Pons (tissue), 1 donor: Measurements from ENCODE around the gene AATK.
"Not testable (repeated sequence)": the region's sequence is repeated elsewhere in the genome, so short reads cannot be mapped to it uniquely, and the experiment has no call there.

Experiments
- DNase-seq: peaks from one replicate; pipeline ENCODE4 v3.0.0-alpha.2; 2016; ENCODE audit warnings: low spot score

The AATK gene

GRCh38 chr17:81092518-81093095 is 73.4 kb downstream of the AATK start:
- no peak for DNase-seq

- no peak for DNase-seq
These were observed 74.1 kb downstream of the AATK start for GRCh38 chr17:81091774-81092517.

DNA sequence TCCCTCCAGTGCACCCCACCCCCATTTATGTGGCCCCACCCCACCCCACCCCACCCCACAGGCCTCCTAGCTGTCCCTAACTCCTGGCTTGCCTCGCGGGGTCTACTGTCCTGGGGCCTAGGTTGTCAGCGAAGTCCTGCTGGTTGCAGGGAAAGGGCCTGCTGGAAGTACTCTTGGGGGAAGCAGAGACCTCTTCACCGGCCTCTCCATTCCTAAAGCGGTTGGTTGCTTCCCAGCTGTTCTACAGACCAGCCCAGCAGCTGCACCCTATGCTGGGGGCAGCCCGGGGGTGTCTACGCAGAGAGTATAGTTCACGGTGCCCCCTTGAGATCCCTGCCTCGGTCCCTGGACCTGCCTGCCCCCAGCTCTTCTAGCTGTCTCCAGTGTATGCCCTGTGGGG is 74.9 kb downstream of the AATK start:
- DNase-seq, result no peak

GRCh38 chr17:81090361-81091136 is 75.5 kb downstream of the AATK start:
- DNase-seq, result no peak

DNA sequence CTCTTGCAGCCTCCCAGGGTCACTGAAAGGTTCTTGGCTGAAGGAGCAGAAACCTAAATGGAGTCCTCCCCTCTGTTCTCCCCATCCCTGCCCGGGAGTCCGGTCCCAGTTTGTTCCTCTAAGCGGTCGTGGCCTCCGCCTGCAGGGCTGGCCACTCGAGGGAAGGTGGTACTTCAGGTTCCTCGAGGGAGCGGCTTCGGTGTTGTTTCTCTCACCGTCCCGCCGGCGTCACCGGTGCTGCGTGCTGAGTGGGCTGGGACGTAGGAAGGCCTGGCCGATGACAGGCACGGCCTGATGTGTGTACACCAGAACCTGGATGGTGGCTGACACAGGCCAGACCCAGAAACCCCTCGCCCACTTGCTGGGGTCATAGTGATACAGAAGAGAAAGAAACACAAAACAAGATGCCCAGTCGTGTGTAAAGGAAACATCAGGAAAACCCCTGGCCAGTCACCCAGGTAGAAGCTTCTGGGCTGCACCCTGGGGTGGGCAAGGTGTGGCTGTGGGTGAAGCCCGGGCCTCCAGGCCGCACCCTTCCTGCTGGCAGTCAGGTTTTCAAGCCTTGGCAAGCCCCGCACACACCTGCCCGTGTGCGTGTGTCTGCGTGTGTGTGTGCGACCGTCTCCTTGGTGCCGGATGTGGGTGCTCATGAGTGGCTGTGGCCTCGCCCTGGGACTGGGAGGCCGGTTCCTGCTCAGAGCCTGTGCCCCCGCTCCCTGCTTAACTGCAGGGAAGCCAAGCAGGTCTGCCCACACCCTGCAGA is 79.1 kb downstream of the AATK start:
- no peak for DNase-seq

- DNase-seq, result no peak
These were observed 80.6 kb downstream of the AATK start for GRCh38 chr17:81085420-81085911.

DNA sequence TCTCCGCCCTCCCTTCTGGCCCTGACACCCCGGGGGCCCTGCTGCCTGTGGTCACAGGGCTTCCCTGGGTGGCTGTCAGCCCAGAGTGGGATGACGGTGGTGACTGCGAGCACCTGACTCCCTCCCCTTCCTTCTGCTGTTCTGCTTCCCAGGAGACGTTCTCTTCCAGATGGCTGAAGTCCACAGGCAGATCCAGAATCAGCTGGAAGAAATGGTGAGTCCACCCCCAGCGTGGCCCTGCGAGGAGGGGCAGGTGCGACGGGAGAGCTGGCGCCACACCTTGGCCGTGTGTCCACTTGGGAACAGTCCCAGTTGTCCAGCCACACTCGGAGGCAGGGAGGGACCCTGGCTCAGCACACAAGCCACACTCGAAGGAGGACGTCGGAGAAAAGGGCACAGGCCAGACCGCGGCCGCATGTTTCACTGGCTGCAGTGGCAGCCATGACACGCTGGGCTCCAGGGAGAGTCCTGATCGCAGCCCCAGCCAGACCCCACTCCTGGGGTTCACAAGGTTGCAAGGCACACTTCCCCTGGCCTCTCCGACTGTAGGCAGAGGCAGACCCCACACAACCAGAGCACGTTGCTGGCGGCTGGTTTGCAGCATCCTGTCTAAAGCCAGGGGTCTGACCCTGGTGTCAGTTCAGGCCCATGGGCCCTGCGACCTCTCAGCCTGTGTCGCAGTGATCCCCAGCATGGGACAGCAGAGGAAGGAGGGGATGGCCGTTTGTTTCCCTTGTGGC is 81.2 kb downstream of the AATK start:
- DNase-seq, result peak; percentile 49

DNA sequence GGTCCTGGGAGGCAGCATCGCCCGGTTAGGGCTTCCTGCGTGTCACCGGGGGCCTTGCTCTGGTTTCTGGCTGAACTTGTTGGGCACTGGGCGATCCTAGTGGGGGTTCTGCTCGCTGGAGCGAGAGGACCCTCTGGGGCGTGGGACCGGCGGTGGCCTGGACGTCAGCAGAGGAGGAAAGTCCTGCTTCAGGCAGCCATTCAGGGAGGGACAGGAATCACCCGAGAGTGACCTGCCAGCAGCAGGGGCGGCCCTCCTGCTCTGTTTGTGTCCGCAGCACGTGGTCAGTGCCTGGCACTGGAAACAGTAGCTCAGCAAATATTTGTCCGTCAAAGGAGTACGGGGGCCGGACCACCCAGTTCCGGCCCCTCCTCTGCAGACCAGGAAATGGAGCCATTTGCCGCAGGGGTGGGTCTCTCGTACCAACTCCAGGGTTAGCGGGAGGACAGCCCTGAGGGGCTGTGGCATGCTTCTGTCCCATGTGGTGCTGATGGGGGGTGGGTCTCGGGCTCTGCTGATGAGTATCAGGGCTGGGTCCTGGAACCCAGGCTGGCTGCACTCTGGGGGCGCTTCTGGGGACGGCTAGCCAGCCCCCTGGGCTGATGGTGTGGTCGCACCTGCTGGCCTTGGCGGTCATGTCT is 82.8 kb downstream of the AATK start:
- no peak for DNase-seq

DNA sequence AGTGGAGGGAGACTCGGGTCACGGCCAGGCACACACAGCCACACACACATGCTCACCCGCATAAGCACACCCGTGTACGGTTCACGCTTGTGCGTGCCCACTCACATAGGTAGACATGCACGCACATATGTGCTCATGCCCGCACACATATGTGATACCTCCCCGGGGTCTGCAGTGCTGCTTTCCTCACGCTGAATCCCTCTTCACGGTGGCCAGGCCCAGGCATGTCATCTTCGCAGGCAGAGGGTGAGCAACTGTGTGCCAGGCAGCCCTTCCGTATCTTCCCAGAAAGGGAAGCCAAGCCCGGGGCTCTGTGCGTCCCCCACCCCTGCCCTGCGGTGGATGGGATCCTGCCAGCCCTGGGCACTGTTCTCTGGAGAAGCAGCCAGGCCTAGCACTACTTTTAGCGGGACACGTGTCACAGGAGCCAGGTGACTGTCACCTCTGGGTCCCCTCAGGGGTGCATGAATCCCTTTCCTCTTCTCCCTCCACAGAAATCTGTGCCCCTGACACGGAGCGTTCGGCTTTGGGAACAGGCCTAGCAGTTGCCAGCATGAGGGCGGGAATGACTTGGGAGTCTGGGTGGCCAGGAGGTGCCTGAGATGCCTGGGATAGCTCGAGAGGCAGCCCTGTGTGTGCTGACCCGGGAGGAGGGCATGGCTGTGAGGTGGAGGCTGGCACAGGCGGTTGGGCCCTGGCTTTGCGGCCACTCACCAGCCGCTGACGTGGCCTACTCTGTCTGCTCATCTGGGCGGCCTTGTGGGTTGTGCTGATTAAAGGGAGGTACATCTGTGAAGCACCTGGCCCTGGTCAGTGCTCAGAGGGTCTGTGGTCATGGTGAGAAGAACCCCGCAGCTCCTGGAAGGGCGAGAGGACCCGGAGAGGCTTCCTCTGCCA is 83.6 kb downstream of the AATK start:
- no peak for DNase-seq

- no peak for DNase-seq
These were observed 84.5 kb downstream of the AATK start for GRCh38 chr17:81081222-81082176.

DNA sequence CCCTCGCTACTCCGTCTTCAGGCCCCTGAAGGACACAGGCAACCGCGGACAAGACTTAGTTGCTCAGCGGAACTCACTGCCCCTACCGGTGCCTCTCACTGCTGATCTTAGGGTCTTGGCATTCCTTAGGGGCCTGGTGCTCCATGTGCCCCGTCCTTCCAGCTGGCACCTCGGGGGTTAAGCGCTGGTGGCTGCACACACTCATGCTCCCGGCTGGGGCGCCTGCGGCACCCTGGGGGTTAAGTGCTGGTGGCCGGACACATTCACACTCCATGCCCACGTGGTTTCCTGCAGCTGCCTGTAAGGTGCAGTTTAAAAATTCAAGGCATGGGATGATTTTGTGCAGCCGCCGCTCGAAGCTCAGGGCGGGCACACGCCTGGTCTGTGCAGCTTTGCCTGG is 86.0 kb downstream of the AATK start:
- no peak for DNase-seq

GRCh38 chr17:81078026-81078913 is 87.8 kb downstream of the AATK start:
- DNase-seq, result not testable (repeated sequence)

GRCh38 chr17:81076141-81076679 is 89.8 kb downstream of the AATK start:
- DNase-seq, result no peak

DNA sequence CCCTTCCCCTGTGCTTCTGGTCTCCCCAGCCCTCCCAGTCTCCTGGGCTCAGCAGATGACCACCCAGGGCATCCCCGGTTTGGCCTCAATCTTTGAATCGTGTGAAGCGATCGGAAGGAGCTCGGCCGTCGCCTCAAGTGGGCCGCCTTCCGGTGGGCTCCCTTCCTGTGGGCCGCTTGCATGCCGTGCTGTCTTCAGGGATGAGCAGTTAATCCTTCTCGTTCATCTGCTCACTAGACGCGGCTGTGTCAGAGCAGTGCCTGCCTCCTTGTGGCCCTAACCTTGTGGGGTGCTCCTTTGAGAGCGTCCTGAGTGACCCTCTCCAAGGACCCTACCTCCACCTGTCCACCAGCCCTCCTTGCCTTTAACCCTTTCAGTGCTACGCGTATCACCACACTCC is 90.7 kb downstream of the AATK start:
- DNase-seq, result no peak

- DNase-seq, result no peak
These were observed 91.1 kb downstream of the AATK start for GRCh38 chr17:81074875-81075274.

GRCh38 chr17:81073967-81074839 is 91.8 kb downstream of the AATK start:
- DNase-seq, result no peak
